Mucosa of gallbladder (tissue), 1 donor: ENCODE results near the gene IFNA10. TPM values are rescaled to one million over a fixed set of nuclear protein-coding genes. Genes with fewer than 3 reads are reported as not detected.
"Not testable (repeated sequence)": the region's sequence is repeated elsewhere in the genome, so short reads cannot be mapped to it uniquely, and the experiment has no call there.

Experiments
- DNase-seq: peaks from one replicate; pipeline ENCODE4 v3.0.0-alpha.2; 2020; ENCODE audit warnings: low spot score
- total RNA-seq: library from RNA; stranded (reverse); gene quantifications from one replicate; pipeline ENCODE4 v1.2.1, GENCODE V29; 2021
- donor health status: DM: no; HTN: no; CAD: no.

The IFNA10 gene
- total RNA-seq, 1 donor from 2014 or later = not detected

DNA sequence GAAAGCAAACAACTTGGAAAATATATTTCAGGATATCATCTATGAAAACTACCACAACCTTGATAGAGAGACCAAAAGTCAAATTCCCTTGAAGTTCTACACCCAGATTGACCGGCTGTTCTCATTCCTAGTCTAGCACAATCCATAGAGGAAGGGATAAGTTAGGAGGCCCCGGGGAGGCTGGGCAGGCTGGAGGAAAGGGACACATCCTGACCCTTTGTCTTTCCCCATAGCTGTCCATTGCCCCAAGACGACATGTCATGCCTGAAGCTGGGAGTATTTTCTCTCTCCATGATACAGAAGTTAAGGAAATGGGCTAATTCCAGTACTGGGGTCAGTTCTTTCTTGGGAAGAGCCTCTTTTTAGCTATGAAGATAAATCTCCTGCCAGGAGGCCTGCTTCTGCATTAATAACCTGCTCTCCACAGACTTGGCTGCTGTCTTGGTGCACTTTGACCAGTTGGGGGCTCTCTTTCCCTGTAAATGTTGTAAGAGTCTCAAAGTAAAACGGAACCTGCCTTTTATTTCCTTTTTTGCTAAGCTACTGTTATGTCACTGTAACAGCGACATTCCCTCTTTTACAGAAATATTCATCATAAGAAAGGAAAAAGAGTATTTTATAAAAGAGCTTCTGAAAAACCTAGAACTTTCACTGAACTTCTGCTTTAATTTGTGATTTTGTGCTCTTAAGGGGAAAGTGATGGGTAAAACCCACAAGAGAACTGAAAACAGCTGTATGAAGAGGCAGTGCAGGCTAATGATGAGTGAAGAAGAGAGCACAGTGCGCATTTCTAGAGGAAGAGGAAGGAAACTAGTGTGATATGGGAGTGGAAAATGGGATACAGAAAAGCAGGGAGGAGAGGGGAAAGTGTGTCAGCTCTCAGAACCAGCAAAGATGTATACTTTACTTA lies 11.8 kb downstream of the IFNA10 start:
- peak; percentile 28 for DNase-seq

DNA sequence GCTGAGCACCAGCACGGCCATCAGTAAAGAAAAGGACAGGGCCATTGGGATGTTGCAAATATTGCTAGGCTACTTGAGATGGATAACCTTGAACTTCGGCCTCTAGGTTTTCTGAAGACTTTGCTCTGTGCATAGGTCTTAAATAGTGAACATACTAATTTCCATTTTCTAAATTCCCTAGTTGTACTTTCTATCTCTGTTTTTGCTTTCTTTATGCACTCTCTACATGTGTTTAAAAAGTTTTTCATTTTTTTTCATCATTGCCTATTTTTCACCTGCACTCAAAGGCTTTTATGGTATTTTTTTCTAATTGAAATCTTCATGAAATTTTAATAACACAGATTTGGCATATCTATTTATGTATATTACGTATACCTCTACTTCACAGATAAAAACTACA lies 19.5 kb downstream of the IFNA10 start, which contains the start of gene IFNA4:
Gene IFNA4 (minus strand): TSS at position 101 of the 400 bp plus-strand sequence. CDS start 56 bp downstream, at position 45.
- DNase-seq = not testable (repeated sequence)

DNA sequence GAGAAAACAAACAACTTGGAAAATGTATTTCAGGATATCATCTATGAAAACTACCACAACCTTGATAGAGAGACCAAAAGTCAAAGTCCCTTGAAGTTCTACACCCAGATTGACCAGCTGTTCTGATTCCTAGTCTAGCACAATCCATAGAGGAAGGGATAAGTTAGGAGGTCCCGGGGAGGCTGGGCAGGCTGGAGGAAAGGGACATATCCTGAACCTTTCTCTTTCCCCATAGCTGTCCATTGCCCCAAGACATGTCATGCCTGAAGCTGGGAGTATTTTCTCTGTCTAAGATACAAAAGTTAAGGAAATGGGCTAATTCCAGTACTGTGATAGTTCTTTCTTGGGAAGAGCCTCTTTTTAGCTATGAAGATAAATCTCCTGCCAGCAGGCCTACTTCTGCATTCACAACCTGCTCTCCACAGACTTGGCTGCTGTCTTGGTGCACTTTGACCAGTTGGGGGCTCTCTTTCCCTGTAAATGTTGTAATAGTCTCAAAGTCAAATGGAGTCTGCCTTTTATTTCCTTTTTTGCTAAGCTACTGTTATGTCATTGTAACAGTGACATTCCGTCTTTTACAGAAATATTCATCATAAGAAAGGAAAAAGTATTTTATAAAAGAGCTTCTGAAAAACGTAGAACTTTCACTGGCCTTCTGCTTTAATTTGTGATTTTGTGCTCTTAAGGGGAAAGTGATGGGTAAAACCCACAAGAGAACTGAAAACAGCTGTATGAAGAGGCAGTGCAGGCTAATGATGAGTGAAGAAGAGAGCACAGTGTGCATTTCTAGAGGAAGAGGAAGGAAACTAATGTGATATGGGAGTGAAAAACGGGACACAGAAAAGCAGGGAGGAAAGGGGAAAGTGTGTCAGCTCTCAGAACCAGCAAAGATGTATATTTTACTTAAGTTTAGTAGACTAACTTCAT lies 23.9 kb downstream of the IFNA10 start:
- DNase-seq = not testable (repeated sequence)

DNA sequence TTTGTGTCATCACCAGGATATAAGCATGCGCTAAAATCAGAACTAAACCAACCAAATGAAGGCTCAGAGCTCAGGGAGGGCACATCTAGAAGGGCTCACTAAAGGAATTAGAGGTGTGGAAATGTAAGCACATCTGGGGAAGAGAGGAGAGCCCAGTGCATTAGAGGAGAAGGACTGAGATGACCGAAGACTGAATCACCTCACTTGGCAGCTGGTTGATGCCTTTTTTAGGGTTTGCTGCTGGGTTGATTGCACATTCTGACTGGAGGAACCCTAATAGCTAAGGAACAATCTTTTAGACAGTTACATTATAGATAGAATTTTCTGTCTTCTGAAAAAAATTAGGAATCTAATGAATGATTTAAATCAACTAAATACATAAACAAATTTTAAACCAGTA lies 32.3 kb downstream of the IFNA10 start:
- no peak for DNase-seq

DNA sequence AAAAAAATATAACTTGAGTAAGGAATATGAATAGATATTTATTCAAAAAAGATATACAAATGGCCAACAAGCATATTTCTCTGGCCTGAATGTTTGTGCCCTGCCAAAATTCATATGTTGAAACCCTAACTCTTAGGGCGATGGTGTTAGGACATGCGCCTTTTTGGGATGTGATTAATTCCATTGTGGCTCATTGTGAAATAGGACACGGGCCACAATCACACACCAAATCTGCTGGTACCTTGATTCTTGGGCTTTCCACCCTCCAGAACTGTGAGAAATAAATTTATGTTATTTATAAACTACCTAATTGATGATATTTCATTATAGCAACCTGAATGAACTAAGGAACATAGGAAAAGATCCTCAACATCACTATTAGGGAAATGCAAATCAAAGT lies 34.8 kb downstream of the IFNA10 start:
- DNase-seq = no peak

DNA sequence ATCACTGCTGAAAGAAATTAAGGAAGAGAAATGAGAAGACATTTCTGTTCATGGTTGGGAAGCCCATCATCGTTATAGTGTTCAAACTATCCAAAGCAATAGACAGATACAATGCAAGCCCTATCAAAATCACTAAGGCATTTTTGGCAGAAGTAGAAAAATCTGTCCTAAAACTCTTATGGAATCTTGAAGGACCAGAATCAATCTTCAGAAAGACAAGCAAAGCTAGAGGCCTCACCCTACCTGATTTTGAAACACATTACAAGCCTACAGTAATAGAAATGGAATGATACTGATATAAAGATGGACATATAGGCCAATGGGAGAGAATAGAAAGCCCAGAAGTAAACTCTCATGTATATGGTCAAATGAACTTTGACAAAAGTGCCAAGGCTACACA lies 35.6 kb downstream of the IFNA10 start:
- DNase-seq = no peak

DNA sequence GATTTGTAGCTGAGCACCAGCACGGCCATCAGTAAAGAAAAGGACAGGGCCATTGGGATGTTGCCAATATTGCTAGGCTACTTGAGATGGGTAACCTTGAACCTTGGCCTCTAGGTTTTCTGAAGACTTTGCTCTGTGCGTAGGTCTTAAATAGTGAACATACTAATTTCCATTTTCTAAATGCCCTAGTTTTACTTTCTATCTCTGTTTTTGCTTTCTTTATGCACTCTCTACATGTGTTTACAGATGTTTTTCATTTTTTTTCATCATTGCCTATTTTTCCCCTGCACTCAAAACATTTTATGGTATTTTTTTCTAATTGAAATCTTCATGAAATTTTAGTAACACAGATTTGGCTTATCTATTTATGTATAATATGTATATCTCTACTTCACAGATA lies 40.4 kb downstream of the IFNA10 start, which contains the start of gene IFNA21:
Gene IFNA21 (minus strand): TSS at position 101 of the 400 bp plus-strand sequence. CDS start 48 bp downstream, at position 53.
- not testable (repeated sequence) for DNase-seq

DNA sequence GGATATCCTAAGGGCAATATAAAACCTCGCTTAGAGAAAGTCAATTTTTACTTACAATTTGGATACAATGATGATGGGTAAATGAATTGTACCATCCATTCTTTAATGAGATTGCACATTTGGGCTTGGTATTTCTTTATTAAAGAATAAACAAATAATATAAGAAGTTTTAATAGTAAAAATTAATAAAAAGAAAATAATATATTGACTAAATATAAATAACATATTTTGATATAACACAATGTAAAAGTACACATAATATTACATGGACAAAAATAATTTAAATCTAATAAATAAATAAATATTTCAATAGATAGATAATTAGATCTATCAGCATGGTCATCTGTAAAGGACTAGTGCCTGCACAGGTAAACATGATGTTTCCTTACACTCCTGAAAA lies 41.4 kb downstream of the IFNA10 start:
- no peak for DNase-seq

DNA sequence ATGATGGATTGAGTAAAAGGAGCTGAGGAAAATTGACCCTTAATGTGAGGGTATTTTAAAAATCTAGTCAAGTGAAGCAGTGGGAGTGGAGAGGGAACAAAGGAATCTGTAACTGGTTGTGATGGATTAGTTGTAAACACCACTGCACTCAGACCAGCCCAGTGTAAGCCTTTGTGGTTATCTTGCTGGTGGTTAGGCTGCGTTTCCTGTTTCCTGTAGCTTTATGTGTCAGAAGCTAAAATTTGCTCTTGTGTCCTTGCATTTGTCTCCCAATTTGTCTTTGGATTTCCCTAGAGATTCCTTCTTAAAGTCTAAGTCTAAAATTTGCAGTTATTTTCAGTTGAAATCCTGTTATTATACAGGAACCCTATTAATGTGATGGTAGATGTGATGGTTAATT lies 46.8 kb downstream of the IFNA10 start:
- no peak for DNase-seq

Other genes starting within 250 kb of the IFNA10 start
- gene HACD4, start 175.5 kb downstream of the IFNA10 start, total RNA-seq = 2.8 TPM
- gene IFNB1, start 129.2 kb downstream of the IFNA10 start, total RNA-seq = not detected
- gene IFNW1, start 65.3 kb downstream of the IFNA10 start, total RNA-seq = not detected
- not detected for gene IFNA21, start 40.5 kb downstream of the IFNA10 start, total RNA-seq
- not detected for gene IFNA4, start 19.6 kb downstream of the IFNA10 start, total RNA-seq
- gene IFNA7, start 4.9 kb downstream of the IFNA10 start, total RNA-seq = not detected
- gene IFNA16, start 10.2 kb upstream of the IFNA10 start, total RNA-seq = not detected
- gene IFNA17, start 21.1 kb upstream of the IFNA10 start, total RNA-seq = not detected
- gene IFNA14, start 32.9 kb upstream of the IFNA10 start, total RNA-seq = not detected
- not detected for gene IFNA5, start 98.2 kb upstream of the IFNA10 start, total RNA-seq
- 25.0 TPM for gene KLHL9, start 128.3 kb upstream of the IFNA10 start, total RNA-seq
- not detected for gene IFNA6, start 143.7 kb upstream of the IFNA10 start, total RNA-seq
- not detected for gene IFNA13, start 160.9 kb upstream of the IFNA10 start, total RNA-seq
- not detected for gene IFNA2, start 178.3 kb upstream of the IFNA10 start, total RNA-seq
- not detected for gene IFNA8, start 202.0 kb upstream of the IFNA10 start, total RNA-seq
- not detected for gene IFNA1, start 233.3 kb upstream of the IFNA10 start, total RNA-seq